H1 (cell line): ENCODE measurements around the gene VENTX. TPM values are rescaled to one million over a fixed set of nuclear protein-coding genes. Genes with fewer than 3 reads are reported as not detected.
"Not testable (repeated sequence)": the region's sequence is repeated elsewhere in the genome, so short reads cannot be mapped to it uniquely, and the experiment has no call there.

Experiments
- CTCF ChIA-PET: fragments of 300-600 bp; sonication (Branson Sonifier 250); formaldehyde crosslinking; loops from one replicate; lab custom pipeline; 2021; ENCODE audit not compliant: partially characterized antibody; lab: Charles Lee
- POLR2A ChIA-PET: fragments of 300-600 bp; sonication (Branson Sonifier 250); formaldehyde crosslinking; loops from one replicate; lab custom pipeline; 2021; ENCODE audit warnings: inconsistent platforms; ENCODE audit not compliant: partially characterized antibody; lab: Charles Lee
- DNase-seq, 2 experiments: peaks; one replicate each; pipeline versions ENCODE4 v3.0.0 to v3.0.0-alpha.2; 2010 to 2022; ENCODE audit warnings: low spot score in 2 of 2, low read depth in 1 of 2, mixed read lengths in 1 of 2
- FAIRE-seq: peaks from 2 replicates; lab custom pipeline; 2011; peaks lifted over from hg19 to GRCh38; lab: Jason Lieb, UNC
- H2AFZ ChIP-seq: 2 replicates; pipeline ENCODE4 v1.8.1; 2012; ENCODE audit warnings: low read length, inconsistent platforms
- H2AK5ac ChIP-seq: 2 replicates; pipeline ENCODE4 v1.6.1; 2013; ENCODE audit warnings: low read depth, low read length
- H2BK120ac ChIP-seq: replicated peaks from 2 replicates; pipeline ENCODE3; 2013; ENCODE audit warnings: low read depth, low read length, inconsistent platforms
- H2BK12ac ChIP-seq: 2 replicates; pipeline ENCODE4 v1.6.1; 2013; ENCODE audit warnings: low read depth, low read length
- H2BK15ac ChIP-seq: 2 replicates; pipeline ENCODE4 v1.6.1; 2013; ENCODE audit warnings: low read length
- H2BK20ac ChIP-seq: 2 replicates; pipeline ENCODE4 v1.6.1; 2013; ENCODE audit warnings: low read length
- H2BK5ac ChIP-seq: 2 replicates; pipeline ENCODE4 v1.6.1; 2013; ENCODE audit warnings: low read depth, low read length
- H3K14ac ChIP-seq: 2 replicates; pipeline ENCODE4 v1.6.1; 2013; ENCODE audit warnings: inconsistent platforms; ENCODE audit not compliant: insufficient read length
- H3K18ac ChIP-seq: 2 replicates; pipeline ENCODE4 v1.6.1; 2013; ENCODE audit warnings: low read length; ENCODE audit errors: extremely low read depth
- H3K23ac ChIP-seq: 2 replicates; pipeline ENCODE4 v1.6.1; 2013; ENCODE audit warnings: inconsistent platforms; ENCODE audit not compliant: insufficient read length
- H3K23me2 ChIP-seq: 2 replicates; pipeline ENCODE4 v1.6.1; 2013; ENCODE audit warnings: low read depth, low read length
- H3K27ac ChIP-seq: 2 replicates; pipeline ENCODE4 v1.6.1; 2011; ENCODE audit warnings: low read depth, low read length, inconsistent platforms
- H3K27me3 ChIP-seq, 4 experiments: replicated peaks in 1 of 4; 1 replicate in 1 of 4; 2 replicates in 3 of 4; pipeline versions ENCODE4 v1.6.1 to v1.8.1; 2011 to 2013; ENCODE audit warnings: low read length in 3 of 4, mild to moderate bottlenecking in 3 of 4, inconsistent platforms in 2 of 4, mixed read lengths in 2 of 4, moderate library complexity in 1 of 4; ENCODE audit not compliant: control insufficient read depth in 3 of 4, insufficient read depth in 3 of 4; ENCODE audit errors: extremely low read depth in 1 of 4
- H3K36me3 ChIP-seq, 4 experiments: 2 replicates each; pipeline versions ENCODE4 v1.6.1 to v1.8.1; 2011 to 2013; ENCODE audit warnings: mild to moderate bottlenecking in 4 of 4, low read length in 3 of 4, moderate library complexity in 2 of 4, control low read depth in 1 of 4, inconsistent platforms in 1 of 4; ENCODE audit not compliant: insufficient read depth in 4 of 4, control insufficient read depth in 2 of 4
- H3K4ac ChIP-seq: replicated peaks from 2 replicates; pipeline ENCODE3; 2013; ENCODE audit warnings: low read length, low read depth, mixed read lengths, inconsistent platforms; ENCODE audit not compliant: insufficient read length
- H3K4me1 ChIP-seq, 4 experiments: replicated peaks in 1 of 4; 1 replicate in 1 of 4; 2 replicates in 3 of 4; pipeline versions ENCODE4 v1.6.1 to v1.8.1; 2011 to 2013; ENCODE audit warnings: low read length in 3 of 4, inconsistent platforms in 2 of 4, mixed read lengths in 1 of 4; ENCODE audit not compliant: insufficient read depth in 4 of 4, control insufficient read depth in 3 of 4
- H3K4me2 ChIP-seq, 2 experiments: 2 replicates each; pipeline versions ENCODE4 v1.6.1 to v1.8.1; 2011 to 2013; ENCODE audit warnings: low read depth in 2 of 2, low read length in 2 of 2, control low read depth in 1 of 2, inconsistent platforms in 1 of 2, mild to moderate bottlenecking in 1 of 2; ENCODE audit not compliant: insufficient read depth in 1 of 2
- H3K4me3 ChIP-seq, 4 experiments: fragments of 200-600, 300-600 bp in 1 of 4; sonication (generic), shearing (Covaris generic), sonication (Bioruptor Twin) in 1 of 4; 2 replicates each; pipeline versions ENCODE4 v1.5.1 to v1.8.1; 2011 to 2016; ENCODE audit warnings: low read length in 4 of 4, low read depth in 3 of 4, control low read depth in 2 of 4, inconsistent platforms in 2 of 4, mild to moderate bottlenecking in 2 of 4, mixed read lengths in 1 of 4, moderate library complexity in 1 of 4; ENCODE audit not compliant: insufficient read depth in 2 of 4; ENCODE audit errors: extremely low read depth in 1 of 4
- H3K56ac ChIP-seq: replicated peaks from 2 replicates; pipeline ENCODE3; 2013; ENCODE audit warnings: low read depth, mild to moderate bottlenecking, mixed read lengths, low read length, inconsistent platforms; ENCODE audit not compliant: insufficient read length
- H3K79me1 ChIP-seq: 2 replicates; pipeline ENCODE4 v1.6.1; 2013; ENCODE audit warnings: low read depth, low read length, control low read depth
- H3K79me2 ChIP-seq, 2 experiments: 2 replicates each; pipeline versions ENCODE4 v1.6.1 to v1.8.1; 2012 to 2013; ENCODE audit warnings: low read length in 2 of 2, mild to moderate bottlenecking in 2 of 2, inconsistent platforms in 1 of 2; ENCODE audit not compliant: insufficient read depth in 2 of 2, control insufficient read depth in 1 of 2
- H3K9ac ChIP-seq, 4 experiments: replicated peaks in 1 of 4; 1 replicate in 1 of 4; 2 replicates in 3 of 4; pipeline versions ENCODE4 v1.6.1 to v1.8.1; 2011 to 2013; ENCODE audit warnings: low read depth in 3 of 4, low read length in 3 of 4, control low read depth in 2 of 4, mild to moderate bottlenecking in 2 of 4, moderate library complexity in 2 of 4, inconsistent platforms in 1 of 4; ENCODE audit errors: extremely low read depth in 1 of 4
- H3K9me3 ChIP-seq, 2 experiments: 2 replicates each; pipeline versions ENCODE4 v1.6.1 to v1.8.1; 2012 to 2013; ENCODE audit warnings: mild to moderate bottlenecking in 2 of 2, moderate library complexity in 2 of 2, control low read depth in 1 of 2, inconsistent platforms in 1 of 2, low read depth in 1 of 2, low read length in 1 of 2, mixed read lengths in 1 of 2; ENCODE audit not compliant: insufficient read depth in 2 of 2
- H4K20me1 ChIP-seq, 2 experiments: replicated peaks in 1 of 2; 2 replicates each; pipeline versions ENCODE3 to v1.8.1; 2011 to 2013; ENCODE audit warnings: inconsistent platforms in 2 of 2, low read length in 2 of 2, mild to moderate bottlenecking in 1 of 2; ENCODE audit not compliant: insufficient read depth in 2 of 2, control insufficient read depth in 1 of 2
- H4K5ac ChIP-seq: 2 replicates; pipeline ENCODE4 v1.6.1; 2013; ENCODE audit warnings: low read length, low read depth, mixed read lengths, inconsistent platforms; ENCODE audit not compliant: insufficient read length
- H4K8ac ChIP-seq: 2 replicates; pipeline ENCODE4 v1.8.0; 2013; ENCODE audit warnings: mild to moderate bottlenecking, moderate library complexity, low read length, inconsistent platforms; ENCODE audit not compliant: insufficient read depth; ENCODE audit errors: extremely low read depth
- H4K91ac ChIP-seq: replicated peaks from 2 replicates; pipeline ENCODE3; 2013; ENCODE audit warnings: low read length, mixed read lengths, inconsistent platforms; ENCODE audit not compliant: insufficient read length
- CHD2 ChIP-seq: IDR thresholded peaks from 2 replicates; pipeline ENCODE4 v1.6.1; 2012; ENCODE audit warnings: low read length, improper control_type of control experiment
- GTF2F1 ChIP-seq: IDR thresholded peaks from 2 replicates; pipeline ENCODE4 v1.6.1; 2012; ENCODE audit warnings: low read depth, low read length, improper control_type of control experiment, borderline replicate concordance
- JUN ChIP-seq: IDR thresholded peaks from 2 replicates; pipeline ENCODE4 v1.6.1; 2011; ENCODE audit warnings: low read depth, mild to moderate bottlenecking, improper control_type of control experiment, low read length
- KDM1A ChIP-seq: fragments of 200-600, 300-600 bp; sonication (generic); IDR thresholded peaks from 2 replicates; pipeline ENCODE4 v1.7.1; 2016; ENCODE audit warnings: mild to moderate bottlenecking, low read length, borderline replicate concordance
- KDM5A ChIP-seq: fragments of 200-600 bp; IDR thresholded peaks from 2 replicates; pipeline ENCODE4 v1.7.1; 2012; ENCODE audit warnings: mild to moderate bottlenecking, low read length, inconsistent platforms, mixed read lengths
- MAFK ChIP-seq: IDR thresholded peaks from 2 replicates; pipeline ENCODE4 v1.6.1; 2012; ENCODE audit warnings: low read depth, mild to moderate bottlenecking, improper control_type of control experiment, low read length
- ZNF274 ChIP-seq: IDR thresholded peaks from 2 replicates; pipeline ENCODE4 v1.7.0; 2012; ENCODE audit warnings: low read length, borderline replicate concordance; ENCODE audit errors: extremely low read depth
- WGBS, 2 experiments: shearing (Covaris generic) in 1 of 2; methylation state at CpG; one replicate each; pipeline versions ENCODE4 v1.1.6 to v1.1.7; 2013 to 2015; ENCODE audit warnings: low lambda C conversion rate in 2 of 2, mixed read lengths in 2 of 2, inconsistent platforms in 1 of 2, low coverage in 1 of 2, missing lambda C conversion rate in 1 of 2; ENCODE audit not compliant: insufficient replicate concordance in 2 of 2, insufficient coverage in 1 of 2, insufficient read length in 1 of 2; ENCODE audit errors: extremely low coverage in 1 of 2, missing lambda C conversion rate in 1 of 2; 5-methylcytosine and 5-hydroxymethylcytosine counted together
- polyA plus RNA-seq, 7 experiments: library from polyadenylated mRNA; depleted of rRNA in 3 of 7; stranded (reverse) in 5 of 7; unstranded in 2 of 7; fragments of >200 nt in 5 of 7; fragments of 200-250 nt in 2 of 7; gene quantifications; 1 replicate in 5 of 7; 2 replicates in 1 of 7; 4 replicates in 1 of 7; pipeline versions ENCODE4 v1.2.1 to v1.2.3, GENCODE V29; 2011 to 2013; ENCODE audit warnings: missing spikeins in 2 of 7, mixed read lengths in 2 of 7
- total RNA-seq: library from RNA; stranded (reverse); fragmentation: NEBNext Ultra II Directional; extraction: Animal tissue kit (Norgen Biotek cat#: 25700); gene quantifications from 2 replicates; pipeline ENCODE4 v1.2.1, GENCODE V29; 2021

VENTX gene
- total and polyA plus RNA-seq, 2 of the 8 experiments (the other 6 are each of a cell fraction or from before 2014, with no cell fraction given), result 5.6 TPM

- no peak for TF ChIP-seq KDM1A
- no peak for TF ChIP-seq JUN
- no peak for TF ChIP-seq GTF2F1
- no peak for TF ChIP-seq ZNF274
- TF ChIP-seq KDM5A, result no peak
- TF ChIP-seq CHD2, result no peak
- TF ChIP-seq MAFK, result no peak
Observed at GRCh38 chr10:133221331-133221730, 16.3 kb upstream of the VENTX start (continued).

GRCh38 chr10:133221756-133222155, 15.9 kb upstream of the VENTX start:
- 100% methylated on average over 1 of the region's 22 CpGs; no CpG with 5 or more reads in 1 of the 2 experiments for WGBS, 2 experiments
- H4K5ac ChIP-seq, H3K27me3 ChIP-seq: not testable (repeated sequence)

More at GRCh38 chr10:133221756-133222155, 15.9 kb upstream of the VENTX start:
- peaks cover 0 to 18% (median 12%) of the 10 kb centered on the region in 4 experiments; a peak in 6 of 7 replicates for H3K4me1 ChIP-seq
- H3K23me2 ChIP-seq, FAIRE-seq, H3K18ac ChIP-seq, H2BK20ac ChIP-seq, H3K4me2 ChIP-seq, H3K23ac ChIP-seq, H2BK5ac ChIP-seq, H4K91ac ChIP-seq, H3K36me3 ChIP-seq, POLR2A ChIA-PET, H3K56ac ChIP-seq, H2AFZ ChIP-seq, H3K79me2 ChIP-seq, H2BK15ac ChIP-seq, H3K9me3 ChIP-seq, H3K27ac ChIP-seq, H2BK120ac ChIP-seq, H3K79me1 ChIP-seq, DNase-seq, H3K4ac ChIP-seq, H4K20me1 ChIP-seq, H2BK12ac ChIP-seq, H2AK5ac ChIP-seq, H4K8ac ChIP-seq, H3K14ac ChIP-seq, H3K4me3 ChIP-seq, H3K9ac ChIP-seq: not testable (repeated sequence)
- CTCF ChIA-PET, result interaction anchor here (0.6 kb wide), 1 partner anchor 121 kb away, joined by 3 read pairs; no protein-coding TSS in a partner anchor
